NCI-H187 (cell line): Measurements from ENCODE around the gene CSH2.
"Not testable (repeated sequence)": the region's sequence is repeated elsewhere in the genome, so short reads cannot be mapped to it uniquely, and the experiment has no call there.

Experiments used
- DNase-seq, 2 experiments: peaks; one replicate each; lab custom pipeline; 2025; lab: John Stamatoyannopoulos, UW

Gene CSH2

GRCh38 chr17:63855185-63855584 is 18.3 kb downstream of the CSH2 start:
- DNase-seq, result no peak

GRCh38 chr17:63854709-63855108 is 18.8 kb downstream of the CSH2 start:
- DNase-seq, result no peak

DNA sequence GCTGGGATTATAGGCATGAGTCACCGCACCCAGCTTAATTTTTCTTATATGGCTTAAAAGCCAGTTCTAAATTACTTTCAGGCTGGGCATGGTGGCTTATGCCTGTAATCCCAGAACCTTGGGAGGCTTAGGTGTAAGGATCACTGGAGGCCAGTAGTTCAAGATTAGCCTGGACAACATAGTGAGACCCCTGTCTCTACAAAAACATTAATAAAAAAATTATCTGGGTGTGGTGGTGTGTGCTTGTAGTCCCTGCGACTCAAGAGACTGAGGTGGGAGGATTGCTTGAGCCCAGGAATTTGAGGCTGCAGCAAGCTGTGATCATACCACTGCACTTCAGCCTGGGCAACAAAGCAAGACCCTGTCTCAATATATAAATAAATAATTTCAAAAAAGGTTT is 20.2 kb downstream of the CSH2 start:
- DNase-seq, result no peak

DNA sequence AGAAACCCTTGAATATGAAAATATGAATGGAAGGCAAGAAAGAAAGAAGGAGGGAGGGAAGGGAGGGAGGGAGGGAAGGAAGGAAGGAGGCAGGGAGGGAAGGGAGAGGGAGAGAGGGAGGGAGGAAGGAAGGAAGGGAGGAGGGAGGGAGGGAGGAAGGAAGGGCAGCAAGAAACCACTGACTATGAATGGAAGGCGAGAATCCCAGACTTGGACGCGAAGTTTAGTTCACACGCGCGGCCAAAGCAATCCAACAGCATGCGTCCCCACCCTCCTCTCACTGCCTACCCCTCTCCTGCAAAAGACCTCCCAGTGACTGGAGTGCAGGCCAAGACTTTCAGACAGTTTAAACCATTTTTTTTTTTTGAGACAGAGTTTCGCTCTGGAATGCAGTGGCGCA is 23.1 kb downstream of the CSH2 start:
- DNase-seq, result no peak

DNA sequence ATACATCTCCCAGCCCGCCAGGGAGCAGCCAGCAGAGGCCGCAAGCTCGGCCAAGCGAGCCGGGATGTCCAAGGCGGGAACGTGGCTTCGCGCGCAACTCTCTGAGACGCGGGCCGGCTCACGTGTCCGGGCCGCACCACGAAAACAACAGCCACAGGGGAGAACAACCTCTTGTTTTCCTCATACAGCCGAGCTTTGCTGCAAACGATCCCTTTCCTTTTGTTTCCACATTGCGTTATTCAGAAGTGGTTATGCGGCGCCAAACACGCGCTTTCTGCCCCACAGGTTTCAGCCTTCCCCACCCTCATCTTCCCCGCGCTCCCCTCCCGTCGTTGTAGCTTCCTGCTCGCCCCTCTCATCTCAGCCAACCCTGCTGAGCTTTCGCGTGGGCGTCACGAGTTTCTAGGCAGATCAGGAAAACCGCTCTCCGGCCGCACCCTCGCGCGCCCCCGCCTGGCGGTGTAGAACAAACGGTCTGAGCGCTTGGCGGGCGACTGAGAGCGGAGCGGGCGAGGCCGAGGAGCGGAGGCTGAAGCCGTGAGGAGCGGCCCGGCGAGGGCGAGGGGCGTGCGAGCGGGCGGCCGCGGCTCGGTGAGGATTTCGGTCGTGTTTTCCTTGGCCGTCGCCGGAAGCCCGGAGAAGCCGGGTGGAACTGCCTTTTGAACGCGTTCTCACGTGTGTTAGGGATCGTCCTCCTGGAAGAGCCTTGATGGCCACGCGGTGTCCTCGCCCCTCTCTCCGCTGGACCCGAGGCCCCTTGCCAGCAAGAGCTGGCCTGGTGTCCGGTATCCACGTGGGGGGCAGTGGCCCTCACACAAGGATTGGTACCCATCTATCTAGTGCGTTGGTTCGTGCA is 24.4 kb downstream of the CSH2 start:
- no peak for DNase-seq

DNA sequence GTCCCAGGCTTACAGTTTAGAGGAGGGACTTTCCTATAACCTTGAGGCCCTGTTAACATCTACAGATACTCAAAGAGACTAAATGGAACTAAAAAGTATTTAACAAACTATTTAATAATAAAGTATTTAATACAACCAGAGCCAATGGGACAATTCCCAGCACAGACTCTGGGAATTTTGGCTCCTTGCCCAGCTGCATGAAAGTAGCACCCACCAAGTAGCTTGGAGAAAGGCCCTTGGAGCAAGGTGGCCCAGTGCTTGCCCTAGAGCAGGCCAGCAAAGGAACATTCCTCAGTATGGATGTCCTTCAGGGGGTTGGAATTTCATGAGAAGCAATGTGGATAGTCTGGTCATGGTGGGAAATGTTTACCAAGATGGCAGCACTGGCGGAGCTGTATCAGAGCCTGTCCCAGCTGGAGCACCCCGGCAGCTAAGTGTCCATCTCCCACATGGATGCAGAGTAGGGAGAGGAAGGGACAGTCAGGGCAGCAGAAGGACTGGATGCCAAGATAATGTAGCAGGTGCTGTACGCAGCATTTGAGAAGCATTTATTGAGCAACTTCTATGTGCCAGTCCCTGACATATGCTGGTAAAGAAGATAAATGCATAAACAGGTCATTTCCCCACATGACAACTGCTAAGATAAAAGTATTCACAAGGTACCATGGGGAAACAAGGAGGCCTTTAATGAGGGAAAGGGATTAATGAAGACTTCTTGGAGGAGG is 25.8 kb downstream of the CSH2 start:
- DNase-seq, result no peak

GRCh38 chr17:63845509-63845908 is 28.0 kb downstream of the CSH2 start:
- DNase-seq, result no peak

DNA sequence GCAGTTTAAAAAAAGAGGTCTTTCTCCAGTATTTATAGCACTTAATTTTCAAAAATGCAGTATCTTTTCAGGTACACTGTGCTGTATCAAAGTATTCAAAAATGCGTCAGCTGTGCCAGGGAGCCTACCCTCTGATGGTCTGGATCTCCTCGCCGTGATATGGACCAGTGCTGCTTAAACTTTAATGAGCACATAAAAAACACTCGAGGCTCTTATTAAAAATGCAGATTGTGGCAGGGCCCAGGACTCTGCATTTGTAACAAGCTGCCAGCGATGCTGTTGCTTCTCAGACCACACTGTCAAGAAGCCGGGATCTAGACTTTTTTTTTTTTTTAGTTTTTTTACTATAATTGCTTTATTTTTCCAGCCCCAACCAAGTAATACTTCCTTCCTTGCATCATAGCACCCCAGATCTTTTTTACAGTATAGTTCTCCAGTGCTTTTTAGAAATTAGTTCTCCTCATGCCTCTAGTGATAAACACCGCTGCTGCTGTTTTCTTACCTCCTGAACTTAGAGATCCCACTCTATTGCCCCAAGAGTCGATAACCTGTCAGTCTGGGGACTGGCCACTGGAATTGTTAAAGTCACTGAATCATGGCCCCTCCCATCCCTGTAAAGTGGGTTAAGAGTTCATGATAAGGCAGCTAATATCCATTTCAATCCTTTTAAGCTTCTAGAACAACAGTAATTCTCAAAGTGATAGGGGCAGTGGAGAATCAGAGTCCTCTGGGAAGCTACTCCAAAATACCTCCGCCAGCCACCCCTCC is 29.4 kb downstream of the CSH2 start:
- DNase-seq, result no peak

DNA sequence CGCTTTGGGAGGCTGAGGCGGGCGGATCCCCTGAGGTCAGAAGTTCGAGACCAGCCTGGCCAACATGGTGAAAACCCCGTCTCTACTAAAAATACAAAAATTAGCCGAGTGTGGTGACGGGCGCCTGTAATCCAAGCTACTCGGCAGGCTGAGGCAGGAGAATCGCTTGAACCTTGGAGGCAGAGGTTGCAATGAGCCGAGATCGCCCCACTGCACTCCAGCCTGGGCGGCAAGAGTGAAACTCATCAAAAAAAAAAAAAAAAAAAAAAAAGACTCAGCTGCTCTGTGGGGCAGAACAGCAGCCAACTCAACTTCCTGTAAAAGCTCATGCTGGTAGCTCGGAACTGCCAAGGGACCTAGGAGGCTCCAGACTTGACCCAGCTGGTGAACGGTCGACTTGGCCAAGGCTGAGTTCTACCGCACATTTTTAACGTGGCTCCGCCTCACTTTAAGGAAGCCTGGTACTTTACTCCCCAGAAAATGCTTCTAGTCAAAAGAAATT is 30.0 kb downstream of the CSH2 start:
- DNase-seq, result not testable (repeated sequence)

DNA sequence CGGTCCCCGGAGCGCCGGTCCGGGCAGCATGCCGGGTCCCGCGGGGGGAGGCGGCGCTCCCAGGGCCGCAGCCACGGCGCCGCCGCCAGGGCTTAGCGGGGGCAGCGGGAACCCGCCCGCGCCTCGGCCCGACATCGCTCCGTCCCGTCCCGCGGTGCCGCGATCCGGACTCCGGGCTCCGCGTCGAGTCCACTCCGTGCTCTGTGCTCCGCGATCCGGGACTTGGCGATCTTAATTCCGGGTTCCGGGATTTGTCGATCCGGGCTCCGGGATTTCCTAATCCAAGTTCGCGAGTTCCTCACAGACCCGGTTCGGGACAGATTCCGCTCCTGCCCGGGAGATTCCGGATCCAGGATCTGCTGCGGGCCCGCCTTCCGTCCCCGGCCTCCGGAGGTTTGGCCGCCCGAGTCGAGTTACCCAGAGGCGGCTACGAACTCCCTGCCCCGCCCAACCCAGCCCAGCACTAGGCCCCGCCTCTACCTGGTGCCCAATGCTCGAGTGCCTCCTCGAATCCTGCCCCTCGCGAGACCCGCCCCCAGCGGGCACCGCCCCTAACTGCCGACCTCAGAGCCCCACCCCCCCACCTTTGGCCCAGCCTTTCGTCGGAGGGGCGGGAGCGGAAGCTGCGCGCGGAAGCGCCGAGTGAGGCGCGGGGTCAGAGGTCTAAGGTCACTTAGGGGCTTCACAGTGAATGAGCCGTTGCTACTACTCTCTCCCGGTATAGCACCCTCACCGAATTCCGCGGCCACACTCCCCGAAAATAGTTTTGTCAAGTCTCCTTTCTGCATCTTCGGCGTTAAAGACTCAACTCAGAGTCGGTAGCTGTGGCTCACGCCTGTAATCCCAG is 30.7 kb downstream of the CSH2 start, which contains the start of gene SMARCD2:
Gene SMARCD2, minus strand, starts transcription at position 146 of the 847 bp plus-strand sequence. Its CDS starts 11 bp downstream, at position 135.
- DNase-seq, result peak; percentile 95 to 100

DNA sequence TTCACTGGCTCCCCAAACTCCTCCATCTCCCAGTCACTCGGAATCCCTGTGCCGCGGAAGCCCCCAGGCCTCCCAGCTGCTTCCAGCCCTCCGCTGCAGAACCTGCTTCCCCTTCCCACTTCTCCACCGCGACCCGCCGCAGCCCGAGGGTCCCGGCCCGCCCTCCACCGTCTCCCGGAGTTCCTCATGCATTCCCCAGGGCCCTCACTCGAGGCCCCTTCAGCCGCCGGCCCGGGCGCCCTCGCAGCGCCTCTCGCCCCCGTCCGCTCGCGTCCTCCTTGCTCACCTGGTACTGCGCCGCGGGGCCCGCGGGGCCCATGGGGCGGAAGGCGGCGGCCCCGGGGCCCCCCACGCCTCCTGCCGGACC is 31.3 kb downstream of the CSH2 start:
- no peak for DNase-seq

DNA sequence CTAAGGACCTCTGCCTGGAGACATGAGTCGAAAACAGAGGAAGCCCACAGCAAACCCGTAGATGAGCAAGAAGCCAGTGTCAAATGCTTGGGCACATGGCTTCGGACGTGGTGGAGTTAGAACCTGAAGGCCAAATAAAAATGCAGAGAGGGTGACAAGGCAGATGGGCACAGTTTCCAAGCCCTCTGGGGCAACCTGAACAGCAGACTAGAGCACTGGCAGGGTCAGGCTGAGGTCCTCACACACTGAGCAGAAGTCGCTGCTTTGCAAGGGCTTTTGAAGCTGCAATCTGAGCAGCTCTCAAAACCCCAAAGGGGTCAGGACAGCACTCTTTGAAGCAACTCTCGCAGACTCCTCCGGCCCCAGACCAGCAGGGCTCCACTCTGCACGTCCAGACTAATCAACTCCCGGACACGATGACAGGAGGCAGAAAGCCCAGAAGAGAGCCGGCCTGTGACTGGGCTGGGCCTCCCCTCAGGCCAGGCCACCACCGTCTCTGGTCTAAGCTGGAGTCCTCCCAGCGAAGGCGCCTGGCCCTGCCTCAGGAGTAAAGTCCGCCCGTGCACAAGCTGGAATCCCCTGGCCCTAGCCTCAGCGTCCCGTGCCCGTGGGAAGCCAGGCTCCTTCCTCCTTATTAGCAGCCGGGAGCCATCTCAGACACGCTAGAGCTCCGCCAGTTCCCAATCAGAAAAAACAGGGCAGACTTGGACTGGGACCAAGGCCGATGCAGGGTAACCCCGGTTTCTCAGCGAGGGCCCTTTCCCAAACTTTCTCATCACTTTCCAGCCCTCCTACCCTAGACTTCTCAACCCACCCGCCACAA is 31.9 kb downstream of the CSH2 start:
- no peak for DNase-seq

DNA sequence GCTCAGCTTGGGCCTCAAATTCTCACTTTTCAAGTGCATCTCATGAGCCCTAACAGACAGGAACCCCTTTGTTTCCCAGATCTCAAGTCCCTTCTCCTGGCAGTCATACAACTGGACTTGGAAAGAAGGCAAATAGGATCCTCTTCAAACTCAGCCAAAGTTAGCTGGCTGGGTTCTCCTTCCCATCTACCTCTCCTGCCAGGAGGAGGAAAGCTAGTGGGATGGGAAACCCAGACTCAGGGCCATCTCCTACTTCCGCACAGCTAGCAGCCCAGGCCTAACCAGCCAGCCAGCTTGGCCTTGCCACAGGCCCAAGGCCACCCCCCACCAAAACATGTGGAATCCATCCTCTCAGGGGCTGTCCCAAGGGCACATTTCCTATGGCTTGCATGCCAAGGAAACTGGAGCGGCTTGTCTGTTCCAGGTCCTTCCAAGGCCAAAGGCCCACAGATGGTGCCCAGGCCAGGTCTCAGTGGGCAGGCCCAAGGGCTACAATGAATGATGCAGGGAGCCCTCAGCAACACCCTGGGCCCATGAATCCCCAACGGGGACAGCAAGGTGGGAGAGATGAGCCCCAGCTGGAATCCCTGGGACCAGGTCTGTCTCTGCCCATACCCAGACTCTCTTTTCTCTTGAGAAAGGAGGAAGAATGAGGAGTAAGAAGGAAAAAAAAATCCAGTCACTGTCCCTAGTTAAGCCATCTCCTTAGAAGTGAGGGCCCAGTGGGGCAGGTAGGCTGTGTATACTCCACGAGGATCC is 32.7 kb downstream of the CSH2 start:
- DNase-seq, result no peak

DNA sequence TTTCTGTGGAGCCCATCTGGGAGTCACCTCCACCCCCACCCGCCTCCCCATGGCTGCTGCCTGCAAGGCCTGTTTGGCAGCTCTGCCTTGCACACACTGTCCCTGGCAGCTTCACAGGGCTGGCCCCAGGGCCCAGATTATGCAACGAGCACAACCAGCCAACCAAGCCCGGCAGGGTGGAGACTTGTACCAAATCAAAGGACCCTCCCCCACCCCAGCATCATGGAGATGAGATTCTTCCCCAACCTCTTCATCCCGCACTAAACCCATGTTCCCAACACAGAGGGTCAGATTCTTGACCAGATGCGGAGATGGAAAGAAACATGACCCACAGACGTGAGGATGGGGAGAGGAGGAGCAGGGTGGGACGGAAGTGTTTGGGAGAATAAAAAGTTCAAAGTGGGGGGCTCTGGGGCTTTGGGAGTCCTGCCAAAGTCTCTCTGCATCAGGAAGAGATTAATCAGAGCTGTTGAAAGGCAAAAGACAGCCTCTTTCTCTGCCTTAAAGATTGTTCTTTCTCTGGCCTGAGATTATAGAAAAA is 34.8 kb downstream of the CSH2 start:
- no peak for DNase-seq

DNA sequence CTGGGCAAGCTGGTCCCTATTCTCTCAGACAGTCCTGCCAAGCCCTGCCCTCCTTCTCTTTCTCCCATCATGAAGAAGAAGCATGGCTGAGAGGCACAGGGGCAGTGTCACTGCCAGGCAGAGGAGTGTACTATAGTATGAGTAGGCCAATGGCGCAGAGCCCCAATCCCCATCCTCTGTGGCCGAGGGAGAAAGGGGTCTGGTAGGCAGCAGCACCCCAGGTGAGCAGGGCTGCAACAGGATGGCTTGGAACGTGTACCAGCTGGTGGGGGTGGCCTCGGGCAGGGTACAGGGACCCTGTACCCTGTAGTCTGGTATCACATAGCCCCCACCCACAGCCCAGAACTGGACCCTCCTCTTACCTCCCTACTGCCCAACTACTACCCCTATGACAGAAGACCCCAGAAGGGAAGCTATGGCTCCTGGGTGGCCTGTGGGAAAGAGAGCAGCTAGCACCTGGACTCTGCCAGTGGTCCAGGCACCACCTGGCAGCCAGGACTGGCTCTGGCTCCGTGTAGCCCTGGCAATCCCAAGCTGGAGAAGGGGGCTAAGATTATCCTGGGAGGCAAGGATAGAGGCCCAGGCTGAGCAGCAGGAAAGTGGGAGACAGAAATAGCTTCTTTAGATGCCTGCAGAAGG is 35.4 kb downstream of the CSH2 start:
- DNase-seq, result no peak

DNA sequence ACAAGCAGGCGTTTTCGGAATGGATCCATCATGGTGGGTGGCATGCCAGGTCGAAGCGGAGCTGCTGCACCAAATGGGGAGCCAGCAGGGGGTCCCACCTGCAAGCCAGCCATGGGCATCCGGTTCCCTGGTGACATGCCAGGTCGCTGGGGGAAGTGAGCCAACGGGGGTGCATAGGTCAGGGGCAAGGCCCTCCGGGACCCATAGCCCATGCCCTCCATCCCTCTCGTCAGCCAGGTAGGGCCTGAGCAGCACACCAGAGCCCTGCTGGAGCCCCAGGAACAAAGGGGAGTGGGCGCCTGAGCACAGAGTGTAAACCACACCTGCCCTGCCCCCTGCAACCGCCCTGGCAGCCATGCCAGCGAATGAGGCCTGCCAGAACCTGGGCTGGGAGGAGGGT is 36.0 kb downstream of the CSH2 start:
- no peak for DNase-seq

DNA sequence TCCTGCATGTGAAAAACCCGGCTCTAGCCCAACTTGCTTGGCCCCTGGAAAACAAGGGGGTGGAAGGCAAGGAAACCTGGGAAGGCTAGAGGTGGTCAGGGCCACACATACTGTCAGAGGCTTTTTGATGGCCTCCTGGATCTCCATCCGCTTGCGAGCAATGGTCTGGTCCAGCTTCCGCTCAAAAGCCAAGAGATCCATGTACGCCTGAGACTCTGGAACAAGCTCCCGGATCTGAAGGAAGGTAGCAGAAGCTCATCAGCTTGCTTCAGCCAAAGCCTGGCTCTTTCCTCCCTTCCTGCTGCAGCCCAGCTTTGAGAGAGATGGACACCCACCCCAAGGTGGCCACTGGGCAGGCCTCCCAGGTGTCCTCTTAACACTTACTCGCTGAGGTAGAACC is 36.7 kb downstream of the CSH2 start:
- no peak for DNase-seq

DNA sequence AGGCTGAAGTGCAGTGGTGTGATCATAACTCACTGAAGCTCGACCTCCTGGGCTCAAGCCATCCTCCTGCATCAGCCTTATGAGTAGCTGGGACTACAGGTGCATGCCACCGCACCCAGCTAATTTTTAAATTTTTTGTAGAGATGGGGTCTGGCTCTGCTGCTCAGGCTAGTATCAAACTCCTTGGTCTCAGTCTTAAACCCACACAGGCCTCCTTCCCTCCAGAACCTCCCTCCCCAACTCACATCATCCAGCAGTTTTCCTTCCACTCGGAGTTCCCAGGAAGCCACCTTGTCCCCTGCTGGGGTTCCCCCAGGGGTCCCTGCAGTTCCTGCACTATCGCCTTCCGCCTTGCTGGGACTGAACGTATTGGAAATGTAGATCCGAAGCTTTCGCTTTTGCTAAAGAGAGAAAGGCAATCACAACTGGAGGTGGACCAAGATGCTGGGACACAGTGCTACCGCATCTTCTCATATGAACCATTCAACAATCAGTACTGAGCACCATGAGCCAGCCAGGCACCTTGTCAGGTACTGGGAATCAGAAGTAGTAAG is 38.2 kb downstream of the CSH2 start:
- no peak for DNase-seq
